GM12878 (cell line): ENCODE data around the gene TMEM138. TPM values are rescaled to one million over a fixed set of nuclear protein-coding genes. Genes with fewer than 3 reads are reported as not detected.

Experiments used
- ATAC-seq: fragments of 200-7000 bp; cut with Tn5 transposase; 3 replicates; pipeline ENCODE4 v1.9.1; 2020; ENCODE audit warnings: mild to moderate bottlenecking, moderate library complexity
- BruUV-seq: library from RNA; stranded (reverse); fragments of 400-500 nt; replicated peaks from 2 replicates; lab custom pipeline; 2021; lab: Mats Ljungman, UMichigan
- CTCF ChIA-PET: fragments of 300-600 bp; sonication (Branson Sonifier 250); formaldehyde crosslinking; extraction: SDS; loops from one replicate; lab custom pipeline; 2021; ENCODE audit warnings: inconsistent platforms; lab: Yijun Ruan, JAX
- POLR2A ChIA-PET: fragments of 350-600 bp; formaldehyde crosslinking; extraction: SDS; loops from one replicate; lab custom pipeline; 2021; ENCODE audit warnings: inconsistent platforms; lab: Charles Lee
- RAD21 ChIA-PET: fragments of 300-600 bp; sonication (Branson Sonifier 250); formaldehyde crosslinking; loops from one replicate; lab custom pipeline; 2023; ENCODE audit warnings: antibody characterized with exemption; ENCODE audit not compliant: unreplicated experiment; lab: Charles Lee
- SMC1A ChIA-PET: fragments of 300-600 bp; sonication (Branson Sonifier 250); formaldehyde crosslinking; loops from one replicate; lab custom pipeline; 2023; ENCODE audit not compliant: unreplicated experiment, uncharacterized antibody; lab: Charles Lee
- DNase-seq: peaks from one replicate; pipeline ENCODE4 v3.0.0-alpha.2; 2011; ENCODE audit warnings: low read depth, low spot score
- FAIRE-seq: peaks from 3 replicates; lab custom pipeline; 2011; peaks lifted over from hg19 to GRCh38; lab: Jason Lieb, UNC
- H2AFZ ChIP-seq: 2 replicates; pipeline ENCODE4 v1.6.0; 2011; ENCODE audit warnings: low read depth, low read length, control low read depth; ENCODE audit not compliant: control insufficient read depth
- H3K27ac ChIP-seq: 2 replicates; pipeline ENCODE4 v1.5.1; 2011; ENCODE audit warnings: control low read depth; ENCODE audit not compliant: control insufficient read depth, insufficient read depth
- H3K27me3 ChIP-seq, 2 experiments: replicated peaks in 1 of 2; 2 replicates each; pipeline versions ENCODE4 v1.6.0 to v1.6.1; 2011; ENCODE audit warnings: low read length in 1 of 2; ENCODE audit not compliant: control insufficient read depth in 2 of 2, insufficient read depth in 2 of 2
- H3K36me3 ChIP-seq, 2 experiments: 2 replicates each; pipeline ENCODE4 v1.5.1; 2011; ENCODE audit warnings: low read length in 1 of 2; ENCODE audit not compliant: control insufficient read depth in 2 of 2, insufficient read depth in 2 of 2
- H3K4me1 ChIP-seq: 2 replicates; pipeline ENCODE4 v1.6.1; 2011; ENCODE audit warnings: mild to moderate bottlenecking, low read length, moderate library complexity, mixed read lengths; ENCODE audit not compliant: control insufficient read depth, insufficient read depth
- H3K4me2 ChIP-seq: 2 replicates; pipeline ENCODE4 v1.6.0; 2011; ENCODE audit warnings: control low read depth; ENCODE audit not compliant: control insufficient read depth, insufficient read depth
- H3K4me3 ChIP-seq: fragments of 200-600 bp; sonication (generic); 2 replicates; pipeline ENCODE4 v1.5.1; 2016
- H3K79me2 ChIP-seq: 2 replicates; pipeline ENCODE4 v1.6.0; 2011; ENCODE audit warnings: low read length; ENCODE audit not compliant: control insufficient read depth, insufficient read depth
- H3K9ac ChIP-seq: 2 replicates; pipeline ENCODE4 v1.8.0; 2011; ENCODE audit warnings: low read length, control low read depth, mixed read lengths; ENCODE audit not compliant: control insufficient read depth, insufficient read depth
- H3K9me3 ChIP-seq: replicated peaks from 3 replicates; pipeline ENCODE4 v1.5.1; 2011; ENCODE audit warnings: mild to moderate bottlenecking, low read length; ENCODE audit not compliant: control insufficient read depth, insufficient read depth
- H4K20me1 ChIP-seq: 2 replicates; pipeline ENCODE4 v1.6.0; 2011; ENCODE audit not compliant: control insufficient read depth, insufficient read depth
- BCL3 ChIP-seq: IDR thresholded peaks from 2 replicates; pipeline ENCODE4 v1.6.1; 2011; ENCODE audit warnings: borderline replicate concordance, low read depth, mild to moderate bottlenecking, moderate library complexity, low read length; ENCODE audit not compliant: insufficient read depth, poor library complexity, severe bottlenecking
- CHD4 ChIP-seq: fragments of 200-600 bp; sonication (generic); IDR thresholded peaks from 2 replicates; pipeline ENCODE4 v1.6.1; 2016; ENCODE audit warnings: mild to moderate bottlenecking
- E2F8 ChIP-seq: fragments of 450-650 bp; IDR thresholded peaks from 2 replicates; pipeline ENCODE4 v1.6.1; 2018; ENCODE audit warnings: mild to moderate bottlenecking, low read depth, moderate library complexity; ENCODE audit not compliant: partially characterized antibody
- EZH2 ChIP-seq: IDR thresholded peaks from 2 replicates; pipeline ENCODE4 v1.6.1; 2012; ENCODE audit warnings: low read depth, mild to moderate bottlenecking, control low read depth, inconsistent platforms, low read length, borderline replicate concordance; ENCODE audit not compliant: control insufficient read depth
- FOXK2 ChIP-seq: fragments of 450-650 bp; IDR thresholded peaks from 2 replicates; pipeline ENCODE4 v1.6.1; 2017; ENCODE audit warnings: mild to moderate bottlenecking, moderate library complexity
- MXI1 ChIP-seq: fragments of 150-350 bp; IDR thresholded peaks from 2 replicates; pipeline ENCODE4 v1.6.1; 2011; ENCODE audit warnings: low read depth, mild to moderate bottlenecking, inconsistent platforms, low read length, improper control_type of control experiment
- NKRF ChIP-seq: fragments of 450-650 bp; conservative IDR thresholded peaks from 2 replicates; pipeline ENCODE4 v1.6.1; 2017; ENCODE audit warnings: mild to moderate bottlenecking, moderate library complexity
- TAF1 ChIP-seq: IDR thresholded peaks from 2 replicates; pipeline ENCODE4 v1.6.1; 2011; ENCODE audit warnings: mild to moderate bottlenecking, low read depth, low read length, borderline replicate concordance
- ZNF217 ChIP-seq: fragments of 450-650 bp; IDR thresholded peaks from 2 replicates; pipeline ENCODE4 v1.6.1; 2017; ENCODE audit warnings: antibody characterized with exemption, mild to moderate bottlenecking
- ZNF274 ChIP-seq: IDR thresholded peaks from one replicate; pipeline ENCODE4 v1.8.0; 2011; ENCODE audit not compliant: insufficient read length, insufficient read depth
- ZNF384 ChIP-seq: IDR thresholded peaks from 2 replicates; pipeline ENCODE4 v1.6.1; 2012; ENCODE audit warnings: low read depth, mild to moderate bottlenecking, low read length, improper control_type of control experiment, borderline replicate concordance
- WGBS: methylation state at CpG from one replicate; pipeline ENCODE4 v1.1.6; 2016; ENCODE audit warnings: low lambda C conversion rate; ENCODE audit not compliant: insufficient replicate concordance, insufficient coverage; ENCODE audit errors: missing lambda C conversion rate; 5-methylcytosine and 5-hydroxymethylcytosine counted together
- in situ Hi-C: fragments of 300-500 bp; cut with MboI; formaldehyde crosslinking; loops from 9 replicates; pipeline ENCODE4 v1.14.3; 2018; ENCODE audit warnings: mixed read lengths
- intact Hi-C: fragments of 100-400 bp; cut with micrococcal nuclease; formaldehyde crosslinking; loops from one replicate; pipeline ENCODE4 v1.14.2; 2022; ENCODE audit not compliant: unreplicated experiment
- polyA plus RNA-seq, 11 experiments: library from polyadenylated mRNA; depleted of rRNA in 4 of 11; unstranded in 6 of 11; stranded (reverse) in 5 of 11; fragments of >200 nt; fragmentation: Nextera tagmentation in 4 of 11; fragmentation: Illumina TruSeq in 1 of 11; extraction: Ambion mirVana in 4 of 11; extraction: Trizol in 1 of 11; gene quantifications; 1 replicate in 1 of 11; 2 replicates in 10 of 11; pipeline versions ENCODE4 v1.2.1 to v1.2.3, GENCODE V29; 2011 to 2016; ENCODE audit warnings: inconsistent platforms in 2 of 11, missing spikeins in 2 of 11, low read depth in 1 of 11
- total RNA-seq, 4 experiments: library from RNA; depleted of rRNA in 3 of 4; stranded (reverse); fragments of >200 nt in 3 of 4; fragmentation: Illumina TruSeq in 1 of 4; extraction: Trizol in 1 of 4; gene quantifications; 2 replicates each; pipeline versions ENCODE4 v1.2.1 to v1.2.3, GENCODE V29; 2013 to 2021
- TF ChIP-seq, protein P1 (sequence below): fragments of 450-650 bp; IDR thresholded peaks from 2 replicates; pipeline ENCODE4 v1.6.1; 2016; ENCODE audit warnings: mild to moderate bottlenecking

TMEM138 gene
- total and polyA plus RNA-seq, 10 of the 15 experiments (the other 5 are each of a cell fraction or from before 2014, with no cell fraction given): 28.5 to 116 (median 73.4) TPM

GRCh38 chr11:61353131-61354067 is 8.8 kb upstream of the TMEM138 start:
- CTCF ChIA-PET: interaction anchor here (0.7 to 23.9 kb wide), 6 partner anchors 10 to 76 kb away, joined by 3 to 387 read pairs (median 4); partner anchors contain the start of gene TMEM216
- BruUV-seq: no TSS peak
- SMC1A ChIA-PET: interaction anchor here (0.9 to 12.8 kb wide), 5 partner anchors 10 to 39 kb away, joined by 3 to 243 read pairs (median 84); partner anchors contain the start of genes DDB1, TKFC and TMEM216
- no peaks in the 10 kb centered on the region for H4K20me1 ChIP-seq
- 53% methylated on average over 15 of the region's 15 CpGs for WGBS
- no peaks in the 10 kb centered on the region for H3K27me3 ChIP-seq
- H2AFZ ChIP-seq: no peak overlapping the region
- no peak overlapping the region for H3K27ac ChIP-seq
- H3K36me3 ChIP-seq: peaks cover 19 to 23% of the 10 kb centered on the region in 2 experiments
- RAD21 ChIA-PET: interaction anchor here (2.6 to 13.0 kb wide), 2 partner anchors 18 to 32 kb away, joined by 17 to 172 read pairs; partner anchors contain the start of genes DDB1 and TKFC
- no peaks in the 10 kb centered on the region for H3K9me3 ChIP-seq
- H3K4me2 ChIP-seq: peak overlapping the region; percentile 67
- peaks cover 10% of the 10 kb centered on the region for H3K79me2 ChIP-seq
- ATAC-seq (no peak), FAIRE-seq (no peak), DNase-seq (no peak)
- no peak overlapping the region for H3K9ac ChIP-seq
- in situ Hi-C loops (no loop called here), intact Hi-C loops (no loop called here)
- no peak overlapping the region for H3K4me3 ChIP-seq
- POLR2A ChIA-PET: interaction anchor here (1.1 to 1.6 kb wide), 4 partner anchors 8 to 18 kb away, joined by 3 to 5 read pairs (median 4); partner anchors contain the start of genes CYB561A3 and TMEM138
- peaks cover 22% of the 10 kb centered on the region for H3K4me1 ChIP-seq
- TF ChIP-seq EZH2: no peak
- TF ChIP-seq ZNF274: no peak
- TF ChIP-seq TAF1: no peak
- TF ChIP-seq E2F8: no peak
- TF ChIP-seq FOXK2: no peak
- no peak for TF ChIP-seq ZNF384
- TF ChIP-seq NKRF: no peak
- no peak for TF ChIP-seq BCL3
- no peak for TF ChIP-seq CHD4
- TF ChIP-seq MXI1: no peak
- TF ChIP-seq, protein P1, sequence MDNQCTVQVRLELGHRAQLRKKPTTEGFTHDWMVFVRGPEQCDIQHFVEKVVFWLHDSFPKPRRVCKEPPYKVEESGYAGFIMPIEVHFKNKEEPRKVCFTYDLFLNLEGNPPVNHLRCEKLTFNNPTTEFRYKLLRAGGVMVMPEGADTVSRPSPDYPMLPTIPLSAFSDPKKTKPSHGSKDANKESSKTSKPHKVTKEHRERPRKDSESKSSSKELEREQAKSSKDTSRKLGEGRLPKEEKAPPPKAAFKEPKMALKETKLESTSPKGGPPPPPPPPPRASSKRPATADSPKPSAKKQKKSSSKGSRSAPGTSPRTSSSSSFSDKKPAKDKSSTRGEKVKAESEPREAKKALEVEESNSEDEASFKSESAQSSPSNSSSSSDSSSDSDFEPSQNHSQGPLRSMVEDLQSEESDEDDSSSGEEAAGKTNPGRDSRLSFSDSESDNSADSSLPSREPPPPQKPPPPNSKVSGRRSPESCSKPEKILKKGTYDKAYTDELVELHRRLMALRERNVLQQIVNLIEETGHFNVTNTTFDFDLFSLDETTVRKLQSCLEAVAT: no peak
- TF ChIP-seq ZNF217: no peak
